Parathyroid adenoma (tissue), 2 donors: ENCODE measurements around the gene ALDH1L1.

Experiments
- H2AFZ ChIP-seq: fragments of 300-600 bp; sonication (generic); one replicate; pipeline ENCODE4 v1.7.0; 2017; ENCODE audit warnings: antibody characterized with exemption, mild to moderate bottlenecking
- H3K27ac ChIP-seq: fragments of 300-600 bp; sonication (generic); one replicate; pipeline ENCODE4 v1.7.0; 2017
- H3K27me3 ChIP-seq: fragments of 300-600 bp; sonication (generic); one replicate; pipeline ENCODE4 v1.7.0; 2017; ENCODE audit warnings: low read length; ENCODE audit not compliant: control insufficient read depth, insufficient read depth
- H3K36me3 ChIP-seq: fragments of 300-600 bp; sonication (generic); one replicate; pipeline ENCODE4 v1.7.0; 2017; ENCODE audit warnings: low read length; ENCODE audit not compliant: control insufficient read depth, insufficient read depth
- H3K4me1 ChIP-seq: fragments of 300-600 bp; sonication (generic); one replicate; pipeline ENCODE4 v1.7.0; 2017; ENCODE audit warnings: control low read depth
- H3K4me2 ChIP-seq: fragments of 300-600 bp; sonication (generic); one replicate; pipeline ENCODE4 v1.7.0; 2017; ENCODE audit warnings: low read length
- H3K4me3 ChIP-seq: fragments of 300-600 bp; sonication (generic); one replicate; pipeline ENCODE4 v1.7.0; 2017; ENCODE audit warnings: low read depth, low read length
- H3K79me2 ChIP-seq: fragments of 300-600 bp; sonication (generic); one replicate; pipeline ENCODE4 v1.7.0; 2017; ENCODE audit warnings: control low read depth
- H3K9ac ChIP-seq: fragments of 300-600 bp; sonication (generic); one replicate; pipeline ENCODE4 v1.7.0; 2017; ENCODE audit warnings: mild to moderate bottlenecking
- H3K9me3 ChIP-seq: fragments of 300-600 bp; sonication (generic); one replicate; pipeline ENCODE4 v1.7.0; 2017; ENCODE audit warnings: low read length; ENCODE audit not compliant: control insufficient read depth
- TF ChIP-seq, protein P1 (sequence below): fragments of 300-600 bp; sonication (generic); IDR thresholded peaks from one replicate; pipeline ENCODE4 v1.7.0; 2017; ENCODE audit warnings: antibody characterized with exemption, mild to moderate bottlenecking
- donor health status: primary hyperparathyroidism.

Gene ALDH1L1

DNA sequence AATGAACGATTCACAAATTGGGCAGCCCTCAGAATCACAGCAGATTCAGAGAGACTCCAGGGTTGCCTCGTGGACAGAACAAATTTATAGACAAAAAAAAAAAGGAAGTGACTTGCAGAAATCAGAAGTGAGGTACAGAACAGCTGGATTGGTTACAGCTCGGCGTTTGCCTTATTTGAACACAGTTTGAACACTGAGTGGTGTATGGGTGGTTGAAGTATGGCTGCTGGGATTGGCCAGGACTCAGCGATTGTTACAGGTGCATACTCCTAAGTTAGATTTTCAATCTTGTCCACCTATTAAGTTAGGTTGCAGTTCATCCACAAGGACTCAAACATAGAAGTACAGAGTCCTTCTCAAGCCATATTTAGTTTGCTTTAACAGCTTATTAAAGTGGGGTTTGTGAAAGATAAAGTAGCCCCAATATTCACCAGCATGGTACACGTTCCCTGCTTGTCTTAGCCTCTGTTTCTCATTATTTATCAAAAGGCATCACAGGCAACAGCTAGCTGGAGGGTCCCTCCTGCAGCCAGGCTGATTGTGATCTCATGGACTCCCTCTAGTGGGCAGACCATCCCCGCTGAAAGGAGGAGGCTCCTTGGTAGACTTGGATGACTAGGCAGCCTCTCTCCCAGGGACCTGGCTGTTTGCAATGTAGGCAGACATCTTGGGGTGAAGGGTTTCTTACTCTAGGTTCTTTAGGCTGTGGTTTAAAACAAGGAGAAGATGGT, 17.6 kb upstream of the ALDH1L1 start:
- no peak overlapping the region for H3K9ac ChIP-seq
- no peaks in the 10 kb centered on the region for H3K27me3 ChIP-seq
- no peak overlapping the region for H3K4me3 ChIP-seq
- no peaks in the 10 kb centered on the region for H3K79me2 ChIP-seq
- no peak overlapping the region for H3K27ac ChIP-seq
- no peaks in the 10 kb centered on the region for H3K36me3 ChIP-seq
- no peak overlapping the region for H3K4me2 ChIP-seq
- H3K9me3 ChIP-seq: no peaks in the 10 kb centered on the region
- no peak overlapping the region for H2AFZ ChIP-seq
- no peaks in the 10 kb centered on the region for H3K4me1 ChIP-seq
- TF ChIP-seq, protein P1, sequence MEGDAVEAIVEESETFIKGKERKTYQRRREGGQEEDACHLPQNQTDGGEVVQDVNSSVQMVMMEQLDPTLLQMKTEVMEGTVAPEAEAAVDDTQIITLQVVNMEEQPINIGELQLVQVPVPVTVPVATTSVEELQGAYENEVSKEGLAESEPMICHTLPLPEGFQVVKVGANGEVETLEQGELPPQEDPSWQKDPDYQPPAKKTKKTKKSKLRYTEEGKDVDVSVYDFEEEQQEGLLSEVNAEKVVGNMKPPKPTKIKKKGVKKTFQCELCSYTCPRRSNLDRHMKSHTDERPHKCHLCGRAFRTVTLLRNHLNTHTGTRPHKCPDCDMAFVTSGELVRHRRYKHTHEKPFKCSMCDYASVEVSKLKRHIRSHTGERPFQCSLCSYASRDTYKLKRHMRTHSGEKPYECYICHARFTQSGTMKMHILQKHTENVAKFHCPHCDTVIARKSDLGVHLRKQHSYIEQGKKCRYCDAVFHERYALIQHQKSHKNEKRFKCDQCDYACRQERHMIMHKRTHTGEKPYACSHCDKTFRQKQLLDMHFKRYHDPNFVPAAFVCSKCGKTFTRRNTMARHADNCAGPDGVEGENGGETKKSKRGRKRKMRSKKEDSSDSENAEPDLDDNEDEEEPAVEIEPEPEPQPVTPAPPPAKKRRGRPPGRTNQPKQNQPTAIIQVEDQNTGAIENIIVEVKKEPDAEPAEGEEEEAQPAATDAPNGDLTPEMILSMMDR: peak; percentile 62

DNA sequence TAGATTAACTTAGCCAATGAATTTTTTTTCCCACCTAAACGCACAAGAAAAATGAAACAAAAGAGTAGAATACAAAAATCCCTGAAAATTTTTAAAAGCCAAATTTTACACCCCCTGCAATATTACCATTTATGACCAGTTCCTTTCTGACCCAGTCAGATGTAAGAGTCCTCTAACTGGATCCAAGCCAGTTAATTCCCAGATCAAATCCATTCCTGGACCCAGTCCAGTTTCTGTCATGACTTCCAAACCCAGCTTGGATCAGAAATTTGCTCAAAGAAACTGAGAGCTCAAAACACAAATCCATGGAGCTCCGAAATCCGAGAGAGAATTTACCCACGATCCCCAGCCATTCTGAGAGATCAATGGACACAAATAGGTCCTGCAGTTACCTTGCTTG, 17.0 kb upstream of the ALDH1L1 start:
- Histone ChIP-seq H3K4me3 (no peak overlapping the region), H3K9ac (no peak overlapping the region), H3K27me3 (no peaks in the 10 kb centered on the region), H2AFZ (no peak overlapping the region), H3K36me3 (no peaks in the 10 kb centered on the region), H3K27ac (no peak overlapping the region), H3K4me1 (no peaks in the 10 kb centered on the region), H3K4me2 (no peak overlapping the region), H3K79me2 (no peaks in the 10 kb centered on the region), H3K9me3 (no peaks in the 10 kb centered on the region)
- TF ChIP-seq, protein P1: no peak

DNA sequence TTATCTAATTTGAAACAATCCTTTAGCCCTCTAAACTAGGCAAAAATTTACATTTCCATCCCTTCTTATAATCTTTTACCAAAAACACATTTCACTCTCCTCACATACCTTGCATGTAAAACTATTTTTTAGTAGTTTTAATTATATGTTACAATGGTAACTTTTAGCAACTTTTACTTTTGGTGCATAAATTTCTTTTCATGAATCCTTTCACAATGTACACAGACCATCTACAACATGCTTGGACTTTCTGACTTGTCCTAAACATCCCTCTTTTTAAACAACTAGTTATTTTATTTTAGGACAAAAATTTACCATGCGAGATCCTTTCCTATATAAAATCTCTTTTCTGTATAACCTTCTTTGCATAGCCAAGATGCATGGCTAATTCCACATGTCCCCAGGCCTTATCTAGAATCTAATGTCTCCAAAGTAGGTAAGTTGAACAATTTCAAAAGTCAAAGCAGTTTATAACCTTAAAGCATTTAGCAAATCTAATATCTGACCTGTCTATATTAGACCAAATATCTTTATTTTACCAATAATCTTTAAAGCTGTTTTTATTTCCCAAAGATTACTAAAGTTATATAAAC, 14.4 kb upstream of the ALDH1L1 start:
- Histone ChIP-seq H3K27ac (no peak overlapping the region), H3K27me3 (no peaks in the 10 kb centered on the region), H3K4me2 (no peak overlapping the region), H2AFZ (no peak overlapping the region), H3K9me3 (no peaks in the 10 kb centered on the region), H3K36me3 (no peaks in the 10 kb centered on the region), H3K79me2 (no peaks in the 10 kb centered on the region), H3K4me1 (no peaks in the 10 kb centered on the region), H3K4me3 (no peak overlapping the region), H3K9ac (no peak overlapping the region)
- TF ChIP-seq, protein P1: no peak

DNA sequence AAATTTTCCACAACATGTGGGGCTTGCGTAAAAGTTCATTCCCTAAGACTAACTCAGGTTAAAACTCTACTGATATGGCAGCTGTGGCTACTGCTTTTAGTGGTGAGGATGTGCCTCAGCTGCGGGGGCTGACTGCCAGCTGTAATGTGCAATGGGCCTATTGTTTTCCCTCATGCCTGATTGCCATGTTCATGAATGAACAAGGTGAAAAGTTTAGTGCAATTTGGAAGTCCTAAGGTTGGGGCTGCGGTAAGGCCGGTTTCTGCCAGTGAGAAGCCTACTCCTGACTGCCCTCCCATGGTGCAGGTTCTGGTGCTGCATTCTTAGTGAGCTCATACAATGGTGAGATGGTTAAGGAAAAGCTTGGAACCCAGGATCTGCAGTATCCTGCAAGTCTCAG, 10.9 kb upstream of the ALDH1L1 start:
- Histone ChIP-seq H2AFZ (no peak overlapping the region), H3K9me3 (no peaks in the 10 kb centered on the region), H3K79me2 (no peaks in the 10 kb centered on the region), H3K4me2 (no peak overlapping the region), H3K27ac (no peak overlapping the region), H3K9ac (no peak overlapping the region), H3K27me3 (no peaks in the 10 kb centered on the region), H3K4me1 (no peaks in the 10 kb centered on the region), H3K4me3 (no peak overlapping the region), H3K36me3 (no peaks in the 10 kb centered on the region)
- TF ChIP-seq, protein P1: no peak

DNA sequence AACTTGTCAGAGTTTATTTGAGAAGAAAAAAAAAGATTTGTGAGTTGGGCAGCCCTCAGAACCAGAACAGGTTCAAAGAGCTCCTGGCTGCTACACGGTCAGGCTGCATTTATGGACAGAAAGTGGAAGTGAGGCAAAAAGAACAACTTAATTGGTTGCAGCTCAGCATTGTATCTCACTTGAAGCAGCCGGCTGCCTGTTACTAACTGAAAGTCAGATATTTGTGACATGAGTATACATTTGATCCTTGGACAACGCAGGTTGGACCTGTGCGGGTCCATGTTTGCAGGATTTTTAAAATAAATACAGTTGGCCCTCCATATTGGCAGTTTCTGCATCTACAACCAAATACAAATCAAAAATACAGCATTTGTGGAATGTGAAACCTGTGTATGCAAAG, 7.5 kb upstream of the ALDH1L1 start:
- no peaks in the 10 kb centered on the region for H3K9me3 ChIP-seq
- H3K4me3 ChIP-seq: no peak overlapping the region
- no peak overlapping the region for H3K27ac ChIP-seq
- no peaks in the 10 kb centered on the region for H3K4me1 ChIP-seq
- TF ChIP-seq, protein P1: no peak
- no peak overlapping the region for H3K4me2 ChIP-seq
- no peaks in the 10 kb centered on the region for H3K79me2 ChIP-seq
- H2AFZ ChIP-seq: no peak overlapping the region
- H3K27me3 ChIP-seq: no peaks in the 10 kb centered on the region
- no peak overlapping the region for H3K9ac ChIP-seq
- H3K36me3 ChIP-seq: no peaks in the 10 kb centered on the region
